ENCODE data around the gene RMDN3. TPM values are rescaled to one million over a fixed set of nuclear protein-coding genes. Genes with fewer than 3 reads are reported as not detected.

Gene RMDN3
- total RNA-seq, 2 experiments from 2014 or later, result 29.1 to 30.3 TPM

DNA sequence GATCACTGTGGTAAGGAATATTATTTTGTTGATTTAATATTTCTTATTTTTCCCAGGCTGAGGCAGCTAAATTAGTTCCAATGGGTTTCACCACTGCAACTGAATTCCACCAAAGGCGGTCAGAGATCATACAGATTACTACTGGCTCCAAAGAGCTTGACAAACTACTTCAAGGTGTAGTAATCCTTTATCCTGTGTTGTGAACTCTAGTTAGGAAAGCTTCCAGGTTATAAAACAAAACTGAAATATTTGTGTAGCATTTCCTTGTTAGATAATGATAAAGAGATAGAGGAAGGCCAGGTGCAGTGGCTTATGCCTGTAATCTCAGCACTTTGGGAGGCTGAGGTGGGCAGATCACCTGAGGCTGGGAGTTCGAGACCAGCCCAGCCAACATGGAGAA is 48.9 kb downstream of the RMDN3 start:
- Histone ChIP-seq H3K27me3 (ENCODE audit: control insufficient read depth in 1 of 2, insufficient read depth in 2 of 2, low read length in 2 of 2) (no peaks in the 10 kb centered on the region), H3K9me3 (ENCODE audit: control insufficient read depth in 1 of 2, insufficient read depth in 1 of 2, low read length in 2 of 2) (no peaks in the 10 kb centered on the region), H3K4me3 (ENCODE audit: low read length) (no peak overlapping the region), H3K36me3 (ENCODE audit: insufficient read depth, low read length) (no peaks in the 10 kb centered on the region), H3K4me1 (ENCODE audit: insufficient read depth, low read length) (no peaks in the 10 kb centered on the region), H3K27ac (ENCODE audit: low read depth in 1 of 2, low read length in 2 of 2) (no peak overlapping the region)
- Mint-ChIP-seq H3K9me3 (no peaks in the 10 kb centered on the region), H3K4me3 (no peak overlapping the region), H3K4me1 (ENCODE audit: low read depth) (no peaks in the 10 kb centered on the region), H3K27me3 (no peaks in the 10 kb centered on the region), H3K27ac (no peak overlapping the region), H3K36me3 (ENCODE audit: low read depth) (no peaks in the 10 kb centered on the region)
- POLR2A ChIA-PET, result interaction anchor here (4.3 kb wide), 1 partner anchor 11 kb away, joined by 21 read pairs; the partner anchor contains the start of gene RAD51
- intact Hi-C loops (cut with DNase I, micrococcal nuclease), result no loop called here
- DNase-seq, result no peak
- no peak for ATAC-seq (ENCODE audit: poor library complexity)
- TF ChIP-seq, protein P1, sequence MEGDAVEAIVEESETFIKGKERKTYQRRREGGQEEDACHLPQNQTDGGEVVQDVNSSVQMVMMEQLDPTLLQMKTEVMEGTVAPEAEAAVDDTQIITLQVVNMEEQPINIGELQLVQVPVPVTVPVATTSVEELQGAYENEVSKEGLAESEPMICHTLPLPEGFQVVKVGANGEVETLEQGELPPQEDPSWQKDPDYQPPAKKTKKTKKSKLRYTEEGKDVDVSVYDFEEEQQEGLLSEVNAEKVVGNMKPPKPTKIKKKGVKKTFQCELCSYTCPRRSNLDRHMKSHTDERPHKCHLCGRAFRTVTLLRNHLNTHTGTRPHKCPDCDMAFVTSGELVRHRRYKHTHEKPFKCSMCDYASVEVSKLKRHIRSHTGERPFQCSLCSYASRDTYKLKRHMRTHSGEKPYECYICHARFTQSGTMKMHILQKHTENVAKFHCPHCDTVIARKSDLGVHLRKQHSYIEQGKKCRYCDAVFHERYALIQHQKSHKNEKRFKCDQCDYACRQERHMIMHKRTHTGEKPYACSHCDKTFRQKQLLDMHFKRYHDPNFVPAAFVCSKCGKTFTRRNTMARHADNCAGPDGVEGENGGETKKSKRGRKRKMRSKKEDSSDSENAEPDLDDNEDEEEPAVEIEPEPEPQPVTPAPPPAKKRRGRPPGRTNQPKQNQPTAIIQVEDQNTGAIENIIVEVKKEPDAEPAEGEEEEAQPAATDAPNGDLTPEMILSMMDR (IDR thresholded peaks at IDR 0.05), result no peak
- CTCF ChIA-PET, result interaction anchor here (2.3 kb wide), 1 partner anchor 76 kb away, joined by 6 read pairs; no protein-coding TSS in a partner anchor

DNA sequence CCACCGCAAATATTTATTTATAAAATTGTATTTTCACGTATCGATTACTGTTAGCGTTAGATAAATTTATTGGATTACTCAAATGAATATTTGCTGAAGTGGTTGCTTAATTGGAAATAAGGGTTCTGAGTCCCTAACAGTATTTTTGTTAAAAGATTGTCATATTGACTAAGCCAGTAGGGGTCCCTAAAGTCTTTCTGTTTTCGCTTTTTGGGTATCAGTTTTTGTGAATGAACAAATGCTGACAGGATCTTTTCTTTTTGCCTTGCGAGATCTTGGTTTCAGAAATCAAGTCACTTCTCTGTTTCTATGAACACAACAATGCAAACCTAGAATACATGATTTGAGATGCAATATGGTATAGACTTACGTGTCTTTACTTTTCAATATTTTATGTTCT is 53.0 kb downstream of the RMDN3 start:
- H3K36me3 ChIP-seq (ENCODE audit: insufficient read depth, low read length), result no peaks in the 10 kb centered on the region
- no peaks in the 10 kb centered on the region for H3K27me3 ChIP-seq (ENCODE audit: control insufficient read depth in 1 of 2, insufficient read depth in 2 of 2, low read length in 2 of 2)
- DNase-seq, result peak in 3 of 14 experiments; percentile 39 to 48 (median 45)
- Mint-ChIP-seq H3K4me3 (no peak overlapping the region), H3K27me3 (no peaks in the 10 kb centered on the region), H3K36me3 (ENCODE audit: low read depth) (no peaks in the 10 kb centered on the region), H3K9me3 (no peaks in the 10 kb centered on the region), H3K4me1 (ENCODE audit: low read depth) (no peaks in the 10 kb centered on the region), H3K27ac (no peak overlapping the region)
- no peak overlapping the region for H3K27ac ChIP-seq (ENCODE audit: low read depth in 1 of 2, low read length in 2 of 2)
- no peaks in the 10 kb centered on the region for H3K9me3 ChIP-seq (ENCODE audit: control insufficient read depth in 1 of 2, insufficient read depth in 1 of 2, low read length in 2 of 2)
- TF ChIP-seq, protein P1 (IDR thresholded peaks at IDR 0.05), result peak; percentile 16
- ChIA-PET CTCF (interaction anchor here (1.0 to 1.1 kb wide), 2 partner anchors 80 to 83 kb away, joined by 3 read pairs; no protein-coding TSS in a partner anchor), POLR2A (no interaction called here)
- no peak for ATAC-seq (ENCODE audit: poor library complexity)
- no peak overlapping the region for H3K4me3 ChIP-seq (ENCODE audit: low read length)
- H3K4me1 ChIP-seq (ENCODE audit: insufficient read depth, low read length), result no peaks in the 10 kb centered on the region
- intact Hi-C loops (cut with DNase I, micrococcal nuclease), result loop anchor here in 1 of 2 experiments (1.0 kb wide), 1 partner anchor 80 kb away; no protein-coding TSS in a partner anchor

DNA sequence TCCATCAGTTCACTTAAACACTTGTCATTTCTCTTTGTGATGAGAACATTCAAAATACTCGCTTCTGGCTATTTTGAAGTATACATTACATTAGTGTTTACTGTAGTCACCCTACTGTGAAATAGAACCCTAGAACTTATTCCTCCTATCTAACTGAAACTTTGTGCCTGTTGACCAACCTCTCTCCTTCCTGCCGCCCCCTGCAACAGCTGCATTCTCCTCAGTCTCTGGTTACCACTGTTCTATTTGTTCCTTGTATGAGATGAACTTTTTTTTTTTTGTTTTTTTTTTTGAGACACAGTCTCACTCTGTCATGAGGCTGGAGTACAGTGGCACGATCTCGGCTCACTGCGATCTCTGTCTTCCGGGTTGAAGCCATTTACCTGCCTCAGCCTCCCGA is 57.1 kb downstream of the RMDN3 start:
- peaks cover 13% of the 10 kb centered on the region for H3K36me3 Mint-ChIP-seq (ENCODE audit: low read depth)
- intact Hi-C loops (cut with DNase I, micrococcal nuclease), result loop anchor here in 1 of 2 experiments (10.0 kb wide), 2 partner anchors 133 to 717 kb away; partner anchors contain the start of genes CCDC32, RPUSD2 and RTF1
- POLR2A ChIA-PET, result no interaction called here
- TF ChIP-seq, protein P1 (IDR thresholded peaks at IDR 0.05), result no peak
- Histone ChIP-seq H3K36me3 (ENCODE audit: insufficient read depth, low read length) (no peaks in the 10 kb centered on the region), H3K27ac (ENCODE audit: low read depth in 1 of 2, low read length in 2 of 2) (no peak overlapping the region), H3K4me1 (ENCODE audit: insufficient read depth, low read length) (peaks cover 23% of the 10 kb centered on the region), H3K4me3 (ENCODE audit: low read length) (no peak overlapping the region), H3K27me3 (ENCODE audit: control insufficient read depth in 1 of 2, insufficient read depth in 2 of 2, low read length in 2 of 2) (no peaks in the 10 kb centered on the region), H3K9me3 (ENCODE audit: control insufficient read depth in 1 of 2, insufficient read depth in 1 of 2, low read length in 2 of 2) (no peaks in the 10 kb centered on the region)
- H3K27ac Mint-ChIP-seq, result no peak overlapping the region
- DNase-seq, result no peak
- CTCF ChIA-PET, result interaction anchor here (0.7 kb wide), 1 partner anchor 410 kb away, joined by 3 read pairs; no protein-coding TSS in a partner anchor
- H3K4me1 Mint-ChIP-seq (ENCODE audit: low read depth), result peaks cover 12% of the 10 kb centered on the region
- no peaks in the 10 kb centered on the region for H3K9me3 Mint-ChIP-seq
- no peak for ATAC-seq (ENCODE audit: poor library complexity)
- H3K27me3 Mint-ChIP-seq, result no peaks in the 10 kb centered on the region
- H3K4me3 Mint-ChIP-seq, result no peak overlapping the region

Data from CD4-positive, alpha-beta T cell (primary cell).